Fibroblast of lung (primary cell): Measurements from ENCODE around the gene EHHADH. TPM values are rescaled to one million over a fixed set of nuclear protein-coding genes. Genes with fewer than 3 reads are reported as not detected.

ENCODE experiments used
- DNase-seq, 2 donors: peaks; one replicate each; pipeline versions ENCODE4 v3.0.0 to v3.0.0-alpha.2; 2010; ENCODE audit warnings: low read depth in 2 of 2
- H2AFZ ChIP-seq: 2 replicates; pipeline ENCODE4 v1.5.1; 2012; ENCODE audit warnings: low read length, control low read depth, inconsistent platforms
- H3K27ac ChIP-seq: 2 replicates; pipeline ENCODE4 v1.5.1; 2011; ENCODE audit warnings: low read length, control low read depth; ENCODE audit not compliant: insufficient read depth
- H3K27me3 ChIP-seq: 2 replicates; pipeline ENCODE4 v1.5.1; 2011; ENCODE audit warnings: mild to moderate bottlenecking, low read length; ENCODE audit not compliant: control insufficient read depth, insufficient read depth
- H3K36me3 ChIP-seq: 2 replicates; pipeline ENCODE4 v1.5.1; 2011; ENCODE audit warnings: low read length; ENCODE audit not compliant: control insufficient read depth, insufficient read depth
- H3K4me1 ChIP-seq: 2 replicates; pipeline ENCODE4 v1.5.1; 2011; ENCODE audit warnings: low read length; ENCODE audit not compliant: control insufficient read depth, insufficient read depth; ENCODE audit errors: extremely low read depth
- H3K4me2 ChIP-seq: 2 replicates; pipeline ENCODE4 v1.5.1; 2011; ENCODE audit warnings: low read length, control low read depth; ENCODE audit not compliant: insufficient read depth; ENCODE audit errors: extremely low read depth
- H3K4me3 ChIP-seq, 4 experiments: fragments of 200-600 bp in 1 of 4; sonication (generic) in 1 of 4; replicated peaks in 1 of 4; 2 replicates each; pipeline ENCODE4 v1.5.1; 2011 to 2016; ENCODE audit warnings: low read length in 4 of 4, low read depth in 3 of 4, mild to moderate bottlenecking in 3 of 4, control low read depth in 2 of 4, inconsistent platforms in 1 of 4, mixed read lengths in 1 of 4; ENCODE audit not compliant: insufficient read depth in 1 of 4; ENCODE audit errors: control extremely low read depth in 1 of 4
- H3K79me2 ChIP-seq: 2 replicates; pipeline ENCODE4 v1.5.1; 2012; ENCODE audit warnings: mild to moderate bottlenecking, low read length, inconsistent platforms; ENCODE audit not compliant: control insufficient read depth, insufficient read depth
- H3K9ac ChIP-seq: 2 replicates; pipeline ENCODE4 v1.5.1; 2011; ENCODE audit warnings: mild to moderate bottlenecking, low read length, control low read depth; ENCODE audit not compliant: insufficient read depth
- H3K9me3 ChIP-seq: 2 replicates; pipeline ENCODE4 v1.5.1; 2012; ENCODE audit warnings: low read depth, low read length; ENCODE audit not compliant: control insufficient read depth, insufficient read depth
- H4K20me1 ChIP-seq: 2 replicates; pipeline ENCODE4 v1.5.1; 2011; ENCODE audit warnings: low read length; ENCODE audit not compliant: control insufficient read depth, insufficient read depth; ENCODE audit errors: extremely low read depth
- EZH2 ChIP-seq: IDR thresholded peaks from 2 replicates; pipeline ENCODE4 v1.5.1; 2012; ENCODE audit warnings: low read length, control low read depth, mild to moderate bottlenecking; ENCODE audit errors: missing control alignments
- polyA plus RNA-seq, 2 donors: library from polyadenylated mRNA; depleted of rRNA in 1 of 2; stranded (reverse) in 1 of 2; unstranded in 1 of 2; fragments of >200 nt; gene quantifications; 2 replicates each; pipeline ENCODE4 v1.2.1, GENCODE V29; 2011 to 2012; ENCODE audit warnings: missing spikeins in 1 of 2
- total RNA-seq: library from RNA; depleted of rRNA; stranded (reverse); fragments of >200 nt; gene quantifications from 2 replicates; pipeline ENCODE4 v1.2.1, GENCODE V29; 2014
- TF ChIP-seq, protein P1 (sequence below), 2 donors: IDR thresholded peaks in 1 of 2; conservative IDR thresholded peaks in 1 of 2; 1 replicate in 1 of 2; 2 replicates in 1 of 2; pipeline ENCODE4 v1.5.1; 2011 to 2012; ENCODE audit warnings: low read length in 2 of 2, control low read depth in 1 of 2, inconsistent platforms in 1 of 2, low read depth in 1 of 2, mild to moderate bottlenecking in 1 of 2

EHHADH gene
- total and polyA plus RNA-seq, 2 donors (not counting 1 experiment from before 2014, with no cell fraction given) = 6.0 to 6.8 TPM

DNA sequence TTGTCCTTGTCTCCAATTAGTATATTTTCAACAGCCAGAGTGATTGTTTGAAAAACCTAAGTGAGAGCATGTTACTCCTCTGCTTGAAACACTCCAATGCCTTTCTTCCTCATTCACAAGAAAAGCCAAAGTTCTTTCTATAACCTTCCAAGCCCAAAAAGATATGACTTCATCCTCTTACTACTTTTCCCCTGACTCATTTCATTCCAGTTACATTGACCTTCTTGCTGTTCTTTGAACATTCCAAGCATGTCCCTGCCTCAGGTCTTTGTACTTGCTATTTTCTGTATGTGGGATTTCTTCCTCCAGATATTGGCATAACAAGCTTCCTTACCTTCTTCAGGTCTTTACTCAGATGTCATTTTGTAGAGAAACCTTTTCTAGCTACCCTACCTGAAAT, 28.3 kb downstream of the EHHADH start:
- Histone ChIP-seq H3K9me3 (no peaks in the 10 kb centered on the region), H3K4me3 (no peak overlapping the region), H3K4me1 (peaks cover 3% of the 10 kb centered on the region), H4K20me1 (no peaks in the 10 kb centered on the region), H3K4me2 (no peak overlapping the region), H2AFZ (no peak overlapping the region), H3K9ac (no peak overlapping the region), H3K36me3 (no peaks in the 10 kb centered on the region), H3K79me2 (no peaks in the 10 kb centered on the region), H3K27ac (peak overlapping the region; percentile 10), H3K27me3 (no peaks in the 10 kb centered on the region)
- DNase-seq = peak; percentile 28 to 89
- no peak for TF ChIP-seq EZH2
- TF ChIP-seq, protein P1, sequence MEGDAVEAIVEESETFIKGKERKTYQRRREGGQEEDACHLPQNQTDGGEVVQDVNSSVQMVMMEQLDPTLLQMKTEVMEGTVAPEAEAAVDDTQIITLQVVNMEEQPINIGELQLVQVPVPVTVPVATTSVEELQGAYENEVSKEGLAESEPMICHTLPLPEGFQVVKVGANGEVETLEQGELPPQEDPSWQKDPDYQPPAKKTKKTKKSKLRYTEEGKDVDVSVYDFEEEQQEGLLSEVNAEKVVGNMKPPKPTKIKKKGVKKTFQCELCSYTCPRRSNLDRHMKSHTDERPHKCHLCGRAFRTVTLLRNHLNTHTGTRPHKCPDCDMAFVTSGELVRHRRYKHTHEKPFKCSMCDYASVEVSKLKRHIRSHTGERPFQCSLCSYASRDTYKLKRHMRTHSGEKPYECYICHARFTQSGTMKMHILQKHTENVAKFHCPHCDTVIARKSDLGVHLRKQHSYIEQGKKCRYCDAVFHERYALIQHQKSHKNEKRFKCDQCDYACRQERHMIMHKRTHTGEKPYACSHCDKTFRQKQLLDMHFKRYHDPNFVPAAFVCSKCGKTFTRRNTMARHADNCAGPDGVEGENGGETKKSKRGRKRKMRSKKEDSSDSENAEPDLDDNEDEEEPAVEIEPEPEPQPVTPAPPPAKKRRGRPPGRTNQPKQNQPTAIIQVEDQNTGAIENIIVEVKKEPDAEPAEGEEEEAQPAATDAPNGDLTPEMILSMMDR (conservative IDR thresholded peaks at IDR 0.05 in 1 of 2, IDR thresholded peaks at IDR 0.05 in 1 of 2; ENCODE audit: low read depth in 1 of 2, low read length in 2 of 2) = no peak

DNA sequence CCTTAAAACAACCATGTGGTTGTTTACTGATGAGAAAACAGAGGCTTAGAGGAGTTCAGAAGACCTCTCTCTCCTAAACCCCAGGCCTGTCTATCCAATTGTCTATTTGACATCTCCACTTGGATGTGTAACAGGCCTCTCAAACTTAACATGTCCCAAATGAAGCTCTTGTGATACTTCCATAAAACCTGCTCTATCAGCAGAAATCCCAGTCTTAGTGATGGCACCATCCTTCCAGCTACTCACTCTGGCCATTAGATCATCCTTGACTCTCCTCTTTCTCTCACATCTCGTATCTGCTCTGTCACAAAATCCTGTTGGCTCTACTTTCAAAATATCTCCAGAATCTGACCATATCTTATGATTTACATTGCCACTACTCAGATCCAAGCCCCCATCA, 28.8 kb downstream of the EHHADH start:
- Histone ChIP-seq H3K79me2 (no peaks in the 10 kb centered on the region), H3K9me3 (no peaks in the 10 kb centered on the region), H3K9ac (no peak overlapping the region), H3K27me3 (no peaks in the 10 kb centered on the region), H2AFZ (peak overlapping the region; percentile 13), H3K4me2 (no peak overlapping the region), H4K20me1 (no peaks in the 10 kb centered on the region), H3K4me1 (peaks cover 3% of the 10 kb centered on the region), H3K4me3 (no peak overlapping the region), H3K27ac (peak overlapping the region; percentile 10), H3K36me3 (no peaks in the 10 kb centered on the region)
- no peak for DNase-seq
- no peak for TF ChIP-seq EZH2
- TF ChIP-seq, protein P1 (conservative IDR thresholded peaks at IDR 0.05 in 1 of 2, IDR thresholded peaks at IDR 0.05 in 1 of 2; ENCODE audit: low read depth in 1 of 2, low read length in 2 of 2) = no peak

DNA sequence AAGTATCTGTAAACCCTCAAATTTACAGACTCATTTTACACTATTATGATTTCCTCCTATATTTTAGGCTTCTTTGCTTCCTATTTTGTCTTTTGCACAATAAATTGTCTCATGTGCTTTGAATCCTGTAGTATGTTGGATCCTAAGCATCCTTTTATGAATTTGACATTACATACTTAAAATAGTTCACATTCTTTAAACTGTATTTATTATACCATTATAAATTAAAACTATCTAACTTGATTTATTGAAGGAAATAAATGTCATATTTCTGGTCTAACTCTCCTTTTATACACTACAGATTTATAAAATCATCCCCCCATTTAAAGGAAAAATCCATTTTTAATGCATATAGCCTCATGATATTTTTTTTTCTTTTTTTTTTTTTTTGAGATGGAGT, 32.6 kb downstream of the EHHADH start:
- Histone ChIP-seq H3K4me3 (no peak overlapping the region), H3K9ac (no peak overlapping the region), H4K20me1 (no peaks in the 10 kb centered on the region), H3K4me1 (peaks cover 3% of the 10 kb centered on the region), H3K36me3 (no peaks in the 10 kb centered on the region), H3K9me3 (no peaks in the 10 kb centered on the region), H3K27me3 (no peaks in the 10 kb centered on the region), H3K79me2 (no peaks in the 10 kb centered on the region), H3K4me2 (no peak overlapping the region), H2AFZ (no peak overlapping the region), H3K27ac (no peak overlapping the region)
- no peak for DNase-seq
- TF ChIP-seq, protein P1 (conservative IDR thresholded peaks at IDR 0.05 in 1 of 2, IDR thresholded peaks at IDR 0.05 in 1 of 2; ENCODE audit: low read depth in 1 of 2, low read length in 2 of 2) = no peak
- TF ChIP-seq EZH2 = no peak
